ENCODE measurements around the gene ESR1. TPM values are rescaled to one million over a fixed set of nuclear protein-coding genes. Genes with fewer than 3 reads are reported as not detected.

Gene ESR1
- total and polyA plus RNA-seq, 2 donors (not counting 3 experiments of a cell fraction or from before 2014, with no cell fraction given), result 0.01 TPM; not detected in 1

DNA sequence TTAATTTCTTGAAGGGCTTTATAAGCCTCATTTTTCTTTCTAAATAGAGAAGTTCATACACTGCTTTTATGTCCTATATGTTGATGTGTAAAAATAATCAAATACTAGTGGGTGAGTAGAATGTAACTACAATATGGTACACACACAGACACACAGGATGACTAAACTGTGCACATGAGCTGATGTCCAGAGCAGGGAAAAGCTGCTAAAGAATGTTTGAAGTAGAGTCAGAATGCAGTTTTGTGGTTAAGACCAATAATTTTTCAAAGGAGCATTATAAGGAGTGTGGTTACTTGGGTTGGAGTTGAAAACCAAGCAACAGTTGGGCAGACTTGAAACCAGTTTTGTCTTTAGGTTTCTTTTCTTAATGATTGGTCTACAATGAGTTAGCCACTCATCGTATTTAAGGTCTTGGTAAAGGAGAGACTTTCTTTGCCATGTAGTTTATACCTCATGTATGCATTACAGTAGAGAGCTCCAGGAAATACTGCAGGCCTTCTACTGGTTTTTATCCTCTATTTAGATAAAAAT is 196.6 kb downstream of the ESR1 start:
- dilution Hi-C loops (cut with MboI; ENCODE audit: extremely low pct_ligation_motif_present, low sequenced_read_pairs), result no loop called here
- H2AFZ ChIP-seq (ENCODE audit: low read depth, low read length), result no peak overlapping the region
- peaks cover 5 to 12% of the 10 kb centered on the region in 2 experiments for H3K27me3 ChIP-seq (ENCODE audit: control insufficient read depth in 2 of 2, insufficient read depth in 2 of 2, low read length in 2 of 2)
- peaks cover 4% of the 10 kb centered on the region for H3K4me1 ChIP-seq (ENCODE audit: control insufficient read depth, extremely low read depth, insufficient read depth, low read length)
- POLR2A ChIA-PET, result no interaction called here
- DNase-seq (ENCODE audit: low read depth, low spot score) (no peak), FAIRE-seq (no peak)
- intact Hi-C loops (cut with micrococcal nuclease), result no loop called here
- H3K9me3 ChIP-seq (replicated peaks; ENCODE audit: control insufficient read depth, insufficient read depth, low read length), result no peaks in the 10 kb centered on the region
- no peak for TF ChIP-seq MAX (IDR thresholded peaks at IDR 0.05; ENCODE audit: insufficient read depth, insufficient read length)
- TF ChIP-seq POLR2AphosphoS5 (IDR thresholded peaks at IDR 0.05; ENCODE audit: insufficient read depth, low read depth, low read length), result no peak
- no peak for TF ChIP-seq GATA2 (IDR thresholded peaks at IDR 0.05; ENCODE audit: insufficient read depth, insufficient read length, low read depth, low read length)
- H3K79me2 ChIP-seq (ENCODE audit: control insufficient read depth, insufficient read depth, low read length), result no peaks in the 10 kb centered on the region
- H3K27ac ChIP-seq (ENCODE audit: insufficient read depth, low read depth, low read length), result no peak overlapping the region
- no peak overlapping the region for H3K9ac ChIP-seq (replicated peaks; ENCODE audit: extremely low read depth, insufficient read depth, low read length)
- H3K4me3 ChIP-seq (replicated peaks in 1 of 3; ENCODE audit: insufficient read depth in 1 of 3, low read depth in 1 of 3, low read length in 3 of 3), result no peak overlapping the region
- H4K20me1 ChIP-seq (replicated peaks; ENCODE audit: control insufficient read depth, extremely low read depth, insufficient read depth, low read length), result no peaks in the 10 kb centered on the region
- no peaks in the 10 kb centered on the region for H3K36me3 ChIP-seq (ENCODE audit: control insufficient read depth in 2 of 2, extremely low read depth in 1 of 2, insufficient read depth in 2 of 2, low read length in 2 of 2)
- CTCF ChIA-PET, result interaction anchor here (2.4 kb wide), 1 partner anchor 121 kb away, joined by 8 read pairs; no protein-coding TSS in a partner anchor
- BruUV-seq (replicated peaks), result no TSS peak
- H3K4me2 ChIP-seq (ENCODE audit: insufficient read depth, low read length), result no peak overlapping the region
- H3K9me1 ChIP-seq (replicated peaks; ENCODE audit: control insufficient read depth, extremely low read depth, insufficient read depth, low read length), result no peaks in the 10 kb centered on the region

- H4K20me1 ChIP-seq (replicated peaks; ENCODE audit: control insufficient read depth, extremely low read depth, insufficient read depth, low read length), result no peaks in the 10 kb centered on the region
- no peak overlapping the region for H3K9ac ChIP-seq (replicated peaks; ENCODE audit: extremely low read depth, insufficient read depth, low read length)
- ChIA-PET CTCF (interaction anchor here (1.5 kb wide), 1 partner anchor 120 kb away, joined by 4 read pairs; no protein-coding TSS in a partner anchor), POLR2A (no interaction called here)
- H3K27me3 ChIP-seq (ENCODE audit: control insufficient read depth in 2 of 2, insufficient read depth in 2 of 2, low read length in 2 of 2), result peaks cover 5 to 15% of the 10 kb centered on the region in 2 experiments
- no peak overlapping the region for H3K4me2 ChIP-seq (ENCODE audit: insufficient read depth, low read length)
- H3K79me2 ChIP-seq (ENCODE audit: control insufficient read depth, insufficient read depth, low read length), result no peaks in the 10 kb centered on the region
- TF ChIP-seq, protein P1, sequence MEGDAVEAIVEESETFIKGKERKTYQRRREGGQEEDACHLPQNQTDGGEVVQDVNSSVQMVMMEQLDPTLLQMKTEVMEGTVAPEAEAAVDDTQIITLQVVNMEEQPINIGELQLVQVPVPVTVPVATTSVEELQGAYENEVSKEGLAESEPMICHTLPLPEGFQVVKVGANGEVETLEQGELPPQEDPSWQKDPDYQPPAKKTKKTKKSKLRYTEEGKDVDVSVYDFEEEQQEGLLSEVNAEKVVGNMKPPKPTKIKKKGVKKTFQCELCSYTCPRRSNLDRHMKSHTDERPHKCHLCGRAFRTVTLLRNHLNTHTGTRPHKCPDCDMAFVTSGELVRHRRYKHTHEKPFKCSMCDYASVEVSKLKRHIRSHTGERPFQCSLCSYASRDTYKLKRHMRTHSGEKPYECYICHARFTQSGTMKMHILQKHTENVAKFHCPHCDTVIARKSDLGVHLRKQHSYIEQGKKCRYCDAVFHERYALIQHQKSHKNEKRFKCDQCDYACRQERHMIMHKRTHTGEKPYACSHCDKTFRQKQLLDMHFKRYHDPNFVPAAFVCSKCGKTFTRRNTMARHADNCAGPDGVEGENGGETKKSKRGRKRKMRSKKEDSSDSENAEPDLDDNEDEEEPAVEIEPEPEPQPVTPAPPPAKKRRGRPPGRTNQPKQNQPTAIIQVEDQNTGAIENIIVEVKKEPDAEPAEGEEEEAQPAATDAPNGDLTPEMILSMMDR (IDR thresholded peaks at IDR 0.05; ENCODE audit: extremely low read depth in 1 of 2, insufficient read depth in 1 of 2, low read depth in 1 of 2, low read length in 2 of 2), result no peak
- no peak for TF ChIP-seq FOS (IDR thresholded peaks at IDR 0.05; ENCODE audit: borderline replicate concordance, insufficient read depth, low read length)
- TF ChIP-seq JUN (IDR thresholded peaks at IDR 0.05; ENCODE audit: borderline replicate concordance, insufficient read depth, insufficient read length, low read depth), result no peak
- TF ChIP-seq GATA2 (IDR thresholded peaks at IDR 0.05; ENCODE audit: insufficient read depth, insufficient read length, low read depth, low read length), result no peak
- TF ChIP-seq POLR2AphosphoS5 (IDR thresholded peaks at IDR 0.05; ENCODE audit: insufficient read depth, low read depth, low read length), result no peak
- TF ChIP-seq EZH2 (IDR thresholded peaks at IDR 0.05; ENCODE audit: borderline replicate concordance, low read depth, low read length, severe bottlenecking), result no peak
- no peak for TF ChIP-seq POLR2A (IDR thresholded peaks at IDR 0.05; ENCODE audit: low read depth, low read length)
- no peak for TF ChIP-seq MYC (IDR thresholded peaks at IDR 0.05; ENCODE audit: low read depth, low read length)
- no peak for TF ChIP-seq MAX (IDR thresholded peaks at IDR 0.05; ENCODE audit: insufficient read depth, insufficient read length)
- no peak for DNase-seq (ENCODE audit: low read depth, low spot score)
- H3K4me1 ChIP-seq (ENCODE audit: control insufficient read depth, extremely low read depth, insufficient read depth, low read length), result no peaks in the 10 kb centered on the region
- no peaks in the 10 kb centered on the region for H3K9me1 ChIP-seq (replicated peaks; ENCODE audit: control insufficient read depth, extremely low read depth, insufficient read depth, low read length)
- intact Hi-C loops (cut with micrococcal nuclease) (no loop called here), dilution Hi-C loops (cut with MboI; ENCODE audit: extremely low pct_ligation_motif_present, low sequenced_read_pairs) (no loop called here)
- no TSS peak for BruUV-seq (replicated peaks)
- H3K27ac ChIP-seq (ENCODE audit: insufficient read depth, low read depth, low read length), result no peak overlapping the region
- no peak for FAIRE-seq
- H2AFZ ChIP-seq (ENCODE audit: low read depth, low read length), result no peak overlapping the region
- no peaks in the 10 kb centered on the region for H3K9me3 ChIP-seq (replicated peaks; ENCODE audit: control insufficient read depth, insufficient read depth, low read length)
- H3K36me3 ChIP-seq (ENCODE audit: control insufficient read depth in 2 of 2, extremely low read depth in 1 of 2, insufficient read depth in 2 of 2, low read length in 2 of 2), result no peaks in the 10 kb centered on the region
- H3K4me3 ChIP-seq (replicated peaks in 1 of 3; ENCODE audit: insufficient read depth in 1 of 3, low read depth in 1 of 3, low read length in 3 of 3), result no peak overlapping the region
These were observed 197.4 kb downstream of the ESR1 start for GRCh38 chr6:152004896-152005295.
